Measurements from ENCODE around the gene COG5. TPM values are rescaled to one million over a fixed set of nuclear protein-coding genes. Genes with fewer than 3 reads are reported as not detected.

Gene COG5
- total RNA-seq, 1 donor from 2014 or later, result 49.1 TPM

GRCh38 chr7:107332488-107333269 is 231.0 kb downstream of the COG5 start:
- no peak for TF ChIP-seq CTCF (IDR thresholded peaks at IDR 0.05)
- intact Hi-C loops (cut with DNase I), result no loop called here
- DNase-seq, result no peak

GRCh38 chr7:107330478-107330877 is 233.2 kb downstream of the COG5 start:
- Histone ChIP-seq H3K4me1 (peaks cover 4% of the 10 kb centered on the region), H3K27ac (no peak overlapping the region), H3K36me3 (no peaks in the 10 kb centered on the region), H3K4me3 (no peak overlapping the region), H3K9me3 (no peaks in the 10 kb centered on the region), H3K27me3 (ENCODE audit: low read depth) (no peaks in the 10 kb centered on the region)
- no peak for ATAC-seq
- no peak for TF ChIP-seq CTCF (IDR thresholded peaks at IDR 0.05)
- intact Hi-C loops (cut with DNase I), result no loop called here
- DNase-seq, result no peak

More at GRCh38 chr7:107332488-107333269, 231.0 kb downstream of the COG5 start:
- H3K4me1 ChIP-seq, result peaks cover 4% of the 10 kb centered on the region
- H3K4me3 ChIP-seq, result no peak overlapping the region
- no peaks in the 10 kb centered on the region for H3K9me3 ChIP-seq
- no peak for ATAC-seq
- no peak overlapping the region for H3K27ac ChIP-seq
- no peaks in the 10 kb centered on the region for H3K27me3 ChIP-seq (ENCODE audit: low read depth)
- no peaks in the 10 kb centered on the region for H3K36me3 ChIP-seq

GRCh38 chr7:107327986-107328569 is 235.6 kb downstream of the COG5 start:
- H3K4me1 ChIP-seq, result peaks cover 4% of the 10 kb centered on the region
- no peak overlapping the region for H3K4me3 ChIP-seq
- H3K27me3 ChIP-seq (ENCODE audit: low read depth), result no peaks in the 10 kb centered on the region
- ATAC-seq (no peak), DNase-seq (no peak)
- TF ChIP-seq CTCF (IDR thresholded peaks at IDR 0.05), result no peak
- H3K27ac ChIP-seq, result no peak overlapping the region
- intact Hi-C loops (cut with DNase I), result no loop called here
- no peaks in the 10 kb centered on the region for H3K9me3 ChIP-seq
- H3K36me3 ChIP-seq, result no peaks in the 10 kb centered on the region

- no peak overlapping the region for H3K27ac ChIP-seq
- peaks cover 4% of the 10 kb centered on the region for H3K36me3 ChIP-seq
- DNase-seq, result no peak
- H3K27me3 ChIP-seq (ENCODE audit: low read depth), result no peaks in the 10 kb centered on the region
- TF ChIP-seq CTCF (IDR thresholded peaks at IDR 0.05), result no peak
- no peak overlapping the region for H3K4me3 ChIP-seq
- H3K9me3 ChIP-seq, result no peaks in the 10 kb centered on the region
- intact Hi-C loops (cut with DNase I), result no loop called here
- ATAC-seq, result no peak
- H3K4me1 ChIP-seq, result no peaks in the 10 kb centered on the region
Observed at GRCh38 chr7:107326061-107326460, 237.7 kb downstream of the COG5 start.

- TF ChIP-seq CTCF (IDR thresholded peaks at IDR 0.05), result no peak
- H3K9me3 ChIP-seq, result no peaks in the 10 kb centered on the region
- H3K4me1 ChIP-seq, result no peaks in the 10 kb centered on the region
- no peaks in the 10 kb centered on the region for H3K27me3 ChIP-seq (ENCODE audit: low read depth)
- H3K36me3 ChIP-seq, result peaks cover 4% of the 10 kb centered on the region
- H3K27ac ChIP-seq, result no peak overlapping the region
- no peak for DNase-seq
- intact Hi-C loops (cut with DNase I), result no loop called here
- H3K4me3 ChIP-seq, result no peak overlapping the region
- ATAC-seq, result no peak
Observed at GRCh38 chr7:107322015-107322414, 241.7 kb downstream of the COG5 start.
